Germinal center (tissue), 1 donor: ENCODE measurements around the gene TJP1.
"Not testable (repeated sequence)": the region's sequence is repeated elsewhere in the genome, so short reads cannot be mapped to it uniquely, and the experiment has no call there.

Source experiments
- DNase-seq: peaks from one replicate; pipeline ENCODE4 v3.0.0; 2012; ENCODE audit warnings: mixed read lengths, low spot score

The TJP1 gene

DNA sequence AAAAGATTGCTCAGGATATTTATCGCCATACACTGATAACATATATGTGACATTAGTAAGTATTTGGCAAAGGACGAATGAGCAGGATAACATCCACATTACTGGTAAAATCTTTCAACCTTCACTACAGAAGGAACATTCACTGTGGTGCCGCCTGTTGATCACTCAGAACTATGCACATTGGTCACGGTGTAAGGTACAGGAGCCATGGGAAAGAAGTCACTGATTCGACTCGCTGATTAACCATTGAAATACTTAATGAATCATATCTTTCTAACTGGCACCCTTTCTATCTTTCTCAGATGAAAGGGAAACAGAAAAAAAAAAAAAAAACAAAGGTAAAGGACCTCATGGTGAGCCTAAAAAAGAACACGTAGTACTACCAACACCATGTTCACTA is 68.8 kb downstream of the TJP1 start:
- DNase-seq: no peak

DNA sequence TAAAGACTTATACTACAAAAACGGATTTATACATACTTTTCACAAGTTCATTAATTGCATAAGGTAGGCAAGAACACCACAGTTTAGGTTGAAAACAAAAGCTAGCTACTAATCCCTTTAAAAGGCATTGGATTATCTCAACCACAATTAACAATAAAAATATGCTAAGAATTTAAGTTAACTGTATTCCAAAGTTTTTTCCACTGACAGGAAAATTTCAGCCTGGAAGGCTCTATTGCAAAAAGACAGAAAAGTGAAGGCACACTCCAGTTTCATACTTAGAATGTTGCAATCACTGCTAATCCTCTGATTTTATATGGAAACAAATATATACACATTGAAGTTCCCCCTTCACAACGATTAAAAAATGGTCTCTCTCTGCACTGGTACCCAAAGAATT is 71.5 kb downstream of the TJP1 start:
- DNase-seq: no peak

DNA sequence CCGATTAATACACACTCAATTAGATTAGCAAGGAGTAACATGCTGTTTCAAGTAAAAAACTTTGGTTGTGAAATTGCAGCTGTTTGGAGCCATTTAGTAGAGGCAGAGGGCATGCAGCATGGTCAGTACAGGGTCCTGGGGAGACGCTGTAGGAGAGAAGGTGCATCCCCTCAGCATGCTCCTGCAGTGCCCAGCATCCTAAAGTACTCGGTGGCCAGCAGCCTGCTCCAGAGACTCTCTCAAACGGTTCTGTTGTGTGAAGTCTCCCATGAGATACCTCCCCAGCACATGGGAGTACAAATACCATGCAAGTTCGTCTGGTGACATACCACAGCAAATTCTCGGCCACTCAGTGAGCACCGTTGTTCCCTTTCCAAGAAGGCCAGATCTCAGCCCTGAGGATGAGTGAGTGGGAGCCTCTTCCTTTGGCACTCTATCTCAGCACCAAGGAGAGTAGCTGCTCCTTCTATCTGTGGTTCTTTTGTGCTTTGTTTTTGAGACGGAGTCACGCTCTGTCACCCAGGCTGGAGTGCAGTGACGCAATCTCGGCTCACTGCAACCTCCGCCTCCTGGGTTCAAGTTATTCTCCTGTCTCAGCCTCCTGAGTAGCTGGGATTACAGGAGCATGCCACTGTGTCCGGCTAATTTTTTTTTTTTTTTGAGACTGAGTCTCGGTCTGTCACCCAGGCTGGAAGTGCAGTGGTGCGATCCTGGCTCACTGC is 72.7 kb downstream of the TJP1 start:
- DNase-seq: no peak

DNA sequence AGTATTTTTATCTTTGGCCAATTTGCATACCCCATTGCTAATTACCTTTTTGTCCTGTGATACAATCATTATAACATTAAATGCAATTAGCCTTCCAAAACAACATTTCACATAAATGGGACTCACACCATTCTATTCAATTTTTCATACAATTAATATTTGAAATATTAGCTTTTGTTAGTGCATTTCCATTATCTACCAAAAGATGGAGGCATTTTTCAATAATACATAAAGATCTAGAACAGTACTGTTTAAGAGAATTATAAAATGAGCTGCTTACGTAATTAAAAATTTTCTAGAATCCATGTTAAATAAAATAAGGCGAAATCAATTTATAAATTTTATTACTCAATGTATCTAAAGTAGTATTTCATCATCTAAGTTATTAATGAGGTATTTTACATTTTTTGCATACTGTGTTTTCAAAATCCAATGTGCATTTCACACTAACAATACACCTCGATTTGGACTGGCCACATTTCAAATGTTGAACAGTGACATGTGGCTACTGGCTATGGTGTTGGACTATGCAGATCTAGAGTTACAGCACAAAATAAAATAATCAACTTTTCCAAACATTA is 74.3 kb downstream of the TJP1 start:
- no peak for DNase-seq

DNA sequence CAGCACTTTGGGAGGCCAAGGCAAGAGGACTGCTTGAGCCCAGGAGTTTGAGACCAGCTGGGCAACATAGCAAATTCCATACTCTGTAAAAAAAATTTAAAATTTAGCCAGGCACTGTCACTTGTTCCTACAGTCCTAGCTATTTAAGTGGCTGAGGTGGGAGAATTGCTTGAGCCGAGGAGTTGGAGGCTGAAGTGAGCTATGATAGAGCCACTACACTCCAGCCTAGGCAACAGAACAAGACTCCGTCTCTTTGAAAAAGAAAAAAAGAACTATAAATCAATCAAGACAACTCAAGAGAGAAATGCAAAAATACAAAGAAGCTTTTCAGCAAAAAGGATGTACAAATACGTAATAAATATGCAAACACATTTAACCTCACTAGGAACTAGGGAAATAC is 78.8 kb downstream of the TJP1 start:
- DNase-seq: no peak

DNA sequence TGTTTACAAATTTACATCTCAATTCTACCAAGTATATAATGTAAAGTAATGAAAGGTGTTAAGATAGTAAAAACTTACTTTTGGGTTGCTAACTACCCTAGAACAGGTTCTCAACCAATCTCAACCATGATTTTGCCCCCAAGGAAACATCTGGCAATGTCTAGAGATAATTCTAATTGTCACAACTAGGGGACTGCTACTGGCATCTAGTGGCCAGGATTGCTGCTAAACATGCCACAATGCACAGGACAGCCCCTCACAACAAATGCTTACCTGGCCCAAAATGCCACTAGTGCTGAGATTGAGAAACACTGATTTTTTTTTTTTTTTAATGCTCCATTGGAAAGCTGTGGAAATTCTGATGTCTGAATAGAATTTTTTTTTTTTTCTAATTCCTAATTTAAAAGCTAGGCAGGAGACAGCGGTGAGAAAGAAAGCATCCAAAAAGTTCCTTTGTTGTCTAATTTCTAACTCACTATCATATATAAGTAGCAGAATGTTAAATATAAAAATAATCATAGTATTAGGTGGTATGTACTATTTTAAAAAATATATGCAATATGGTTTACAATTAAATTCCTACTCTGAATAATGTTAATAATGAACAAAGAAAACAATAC is 81.5 kb downstream of the TJP1 start:
- no peak for DNase-seq

DNA sequence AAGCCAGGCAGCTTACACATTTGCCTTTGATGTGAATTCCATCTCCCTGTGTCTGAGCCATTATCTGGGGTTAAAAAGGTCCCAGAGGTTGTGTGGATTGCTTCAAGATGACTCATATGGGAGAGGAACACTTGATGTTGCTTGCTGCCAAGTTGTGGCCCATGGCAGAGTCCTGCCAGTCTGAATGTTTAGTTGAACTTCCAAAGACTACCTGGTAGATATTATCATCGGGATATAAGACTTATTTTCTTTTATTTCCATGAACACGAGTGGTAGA is 85.6 kb downstream of the TJP1 start:
- no peak for DNase-seq

DNA sequence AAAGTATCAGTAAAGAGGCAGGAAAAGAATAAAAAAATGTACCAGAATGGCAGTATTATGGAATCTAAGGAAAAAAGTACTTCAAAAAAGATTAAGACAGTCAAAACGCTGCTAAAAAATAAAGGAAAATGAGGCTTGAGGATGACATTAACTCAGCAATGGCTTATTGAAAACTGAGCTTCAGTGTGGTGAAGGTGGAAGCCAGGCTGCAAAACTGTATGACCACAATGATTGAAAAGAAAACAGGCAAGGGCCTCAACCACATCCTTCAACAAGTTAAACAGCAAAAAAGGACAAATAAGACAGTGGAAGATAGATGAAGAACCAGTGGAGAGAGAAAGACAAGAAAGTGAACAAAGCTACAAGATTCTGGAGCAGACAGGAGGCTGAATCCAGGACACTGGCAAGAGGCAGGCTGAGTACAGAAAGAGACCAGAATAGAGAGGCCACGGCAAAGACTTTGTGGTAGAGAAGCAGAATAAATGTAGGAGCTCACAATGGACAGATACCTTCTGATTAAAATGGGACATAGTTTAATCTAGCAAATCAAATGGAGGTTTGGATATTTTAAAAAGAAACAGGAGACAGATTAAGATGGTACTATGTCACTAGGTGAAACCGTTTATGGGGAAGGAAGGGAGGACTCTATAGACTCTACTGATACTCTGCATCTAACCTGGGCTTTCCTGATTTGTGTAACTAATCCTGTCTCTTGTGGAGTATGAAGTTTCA is 86.1 kb downstream of the TJP1 start:
- no peak for DNase-seq

DNA sequence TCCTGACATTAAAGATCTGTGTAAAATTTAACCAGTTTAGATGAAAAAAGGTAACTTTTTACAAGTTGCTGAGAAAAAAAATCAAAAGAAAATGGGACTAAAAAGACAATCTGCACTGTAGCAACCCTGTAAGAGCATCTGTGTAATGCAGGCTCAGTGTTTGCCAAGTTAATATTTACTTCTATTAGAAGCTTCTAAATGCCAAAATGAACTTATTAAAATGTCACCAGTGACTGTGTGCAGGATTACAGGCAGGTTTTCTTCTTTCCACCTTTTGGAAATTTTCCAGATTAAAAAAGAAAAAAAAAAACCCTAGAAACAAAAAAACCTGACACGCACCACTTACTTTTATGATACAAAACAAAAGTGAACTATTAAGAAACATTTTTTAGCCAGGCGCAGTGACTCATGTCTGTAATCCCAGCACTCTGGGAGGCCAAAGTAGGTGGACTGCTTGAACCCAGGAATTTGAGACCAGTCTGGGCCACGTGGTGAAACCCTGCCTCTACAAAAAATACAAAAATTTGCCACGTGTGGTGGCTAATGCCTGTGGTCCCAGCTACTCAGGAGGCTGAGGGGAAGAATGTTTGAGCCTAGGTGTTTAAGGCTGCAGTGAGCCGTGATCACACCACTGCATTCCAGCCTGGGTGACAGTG is 87.2 kb downstream of the TJP1 start:
- no peak for DNase-seq

DNA sequence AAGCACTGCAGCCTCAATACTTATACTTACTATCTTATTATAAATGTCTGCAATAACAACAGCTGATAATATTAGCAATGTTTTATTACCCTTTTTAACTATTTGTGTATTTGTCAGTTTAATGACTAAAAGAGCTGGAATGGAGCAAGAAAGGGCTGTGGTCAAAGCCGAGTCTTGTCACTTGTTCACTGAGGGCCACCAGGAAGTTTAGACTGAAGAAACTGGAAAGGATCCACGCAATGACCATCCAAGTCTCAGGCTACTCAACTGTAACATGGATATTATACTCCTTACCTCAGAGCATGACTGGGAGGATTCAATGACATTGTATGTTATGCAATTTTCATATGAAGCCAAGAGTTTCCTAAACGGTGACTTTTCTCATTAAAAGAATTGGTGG is 90.4 kb downstream of the TJP1 start:
- no peak for DNase-seq

DNA sequence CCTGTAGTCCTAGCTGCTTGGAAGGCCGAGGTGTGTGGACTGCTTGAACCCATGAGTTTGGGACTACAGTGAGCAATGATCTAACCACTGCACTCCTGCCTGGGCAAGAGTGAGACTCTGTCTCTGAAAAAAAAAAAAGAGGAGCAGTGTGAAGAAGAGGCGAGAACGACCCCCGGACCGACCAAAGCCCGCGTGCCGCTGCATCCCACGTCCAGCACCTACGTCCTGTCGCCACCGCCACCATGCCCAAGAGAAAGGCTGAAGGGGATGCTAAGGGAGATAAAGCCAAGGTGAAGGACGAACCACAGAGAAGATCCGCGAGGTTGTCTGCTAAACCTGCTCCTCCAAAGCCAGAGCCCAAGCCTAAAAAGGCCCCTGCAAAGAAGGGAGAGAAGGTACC is 91.8 kb downstream of the TJP1 start:
- DNase-seq: not testable (repeated sequence)

DNA sequence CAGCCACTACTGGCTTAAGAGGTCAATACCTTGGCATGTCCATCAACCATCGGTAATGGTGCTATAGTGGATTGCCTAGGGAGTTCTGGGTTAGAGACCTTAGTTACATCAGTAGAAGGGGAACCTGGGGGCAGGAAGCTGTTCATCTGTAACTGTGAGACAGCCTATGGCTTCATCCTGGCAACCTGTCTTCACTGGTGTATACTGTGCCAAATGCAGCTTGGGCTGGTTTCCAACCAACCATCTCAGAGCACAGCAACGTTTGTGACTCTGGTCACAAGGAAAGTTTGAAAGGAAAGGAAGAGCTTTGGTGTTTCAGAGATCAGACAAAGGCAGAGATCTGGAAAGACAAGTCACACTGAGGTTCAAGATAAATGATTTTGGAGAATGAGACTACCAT is 93.8 kb downstream of the TJP1 start:
- DNase-seq: no peak

DNA sequence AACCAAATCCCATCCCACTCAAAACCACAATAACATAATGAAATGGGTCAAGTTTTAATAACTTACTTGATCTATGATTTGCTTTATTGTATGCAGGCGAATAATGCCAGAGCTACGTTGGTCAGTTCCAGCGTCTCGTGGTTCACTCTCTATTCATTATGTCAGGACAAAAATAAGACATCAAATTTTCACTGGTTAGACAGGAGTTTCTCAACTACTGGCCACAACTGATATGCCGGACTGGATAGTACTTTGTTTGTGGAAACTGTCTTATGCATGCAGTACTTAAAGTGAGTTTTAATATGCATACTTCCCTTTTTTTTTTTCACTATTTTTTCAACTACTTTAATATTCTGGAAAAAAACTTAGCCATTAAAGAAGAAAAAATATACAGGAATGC is 94.4 kb downstream of the TJP1 start:
- DNase-seq: no peak

DNA sequence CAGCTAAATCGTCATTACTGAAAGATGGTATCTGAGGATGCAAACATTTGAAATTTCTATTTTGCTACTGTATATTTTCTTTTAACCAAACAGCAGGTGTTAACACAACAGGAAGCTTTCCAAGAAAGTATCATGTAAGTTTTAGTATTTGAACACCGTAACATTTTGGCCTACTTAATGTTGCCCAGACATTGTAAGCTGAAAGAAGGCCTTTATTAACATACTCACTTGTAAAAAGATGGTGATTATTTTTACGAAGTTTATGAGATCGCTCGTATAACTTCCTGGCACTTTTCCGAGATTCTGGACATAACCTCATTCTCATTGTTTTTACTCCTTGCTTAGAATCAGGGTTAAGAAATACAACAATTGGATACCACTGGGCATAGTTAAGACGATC is 95.7 kb downstream of the TJP1 start:
- no peak for DNase-seq

DNA sequence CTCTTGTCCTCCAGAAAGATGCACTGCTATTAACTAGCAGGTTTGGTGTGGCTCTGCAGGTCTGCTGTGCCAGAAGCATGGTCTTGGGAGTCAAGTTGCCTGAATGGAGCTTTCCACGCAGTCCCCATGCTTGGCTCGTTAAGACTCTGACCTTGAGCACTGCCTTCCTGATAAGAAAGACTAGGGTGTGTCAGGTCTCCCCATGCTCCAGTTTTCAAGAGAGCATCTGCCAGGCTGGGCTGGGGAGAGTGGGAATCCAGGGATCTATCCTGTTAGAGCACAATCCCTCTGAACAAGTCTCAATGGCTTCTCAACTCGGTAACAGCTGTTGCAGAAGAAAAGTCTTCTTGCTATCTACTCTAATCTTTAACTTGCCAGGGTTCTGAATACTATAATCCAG is 98.2 kb downstream of the TJP1 start:
- no peak for DNase-seq

DNA sequence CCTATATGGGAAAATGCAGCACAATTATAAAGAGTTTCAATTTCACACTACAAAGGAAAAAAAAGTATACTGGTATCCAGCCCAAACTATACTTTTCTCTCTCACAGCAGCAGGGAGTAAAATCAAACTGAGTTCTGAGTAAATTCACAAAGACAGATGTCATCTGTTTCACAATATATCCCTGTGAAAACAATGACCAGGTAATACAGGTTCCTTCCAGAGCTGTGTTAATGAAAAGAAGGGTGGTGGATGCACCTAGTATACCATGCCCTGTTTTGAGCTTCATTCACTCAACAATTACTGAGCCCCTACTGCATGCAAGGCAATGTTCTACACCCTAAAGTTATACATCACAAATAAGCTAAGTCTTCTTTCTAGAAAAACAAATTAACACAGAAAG is 108.5 kb downstream of the TJP1 start:
- DNase-seq: no peak

DNA sequence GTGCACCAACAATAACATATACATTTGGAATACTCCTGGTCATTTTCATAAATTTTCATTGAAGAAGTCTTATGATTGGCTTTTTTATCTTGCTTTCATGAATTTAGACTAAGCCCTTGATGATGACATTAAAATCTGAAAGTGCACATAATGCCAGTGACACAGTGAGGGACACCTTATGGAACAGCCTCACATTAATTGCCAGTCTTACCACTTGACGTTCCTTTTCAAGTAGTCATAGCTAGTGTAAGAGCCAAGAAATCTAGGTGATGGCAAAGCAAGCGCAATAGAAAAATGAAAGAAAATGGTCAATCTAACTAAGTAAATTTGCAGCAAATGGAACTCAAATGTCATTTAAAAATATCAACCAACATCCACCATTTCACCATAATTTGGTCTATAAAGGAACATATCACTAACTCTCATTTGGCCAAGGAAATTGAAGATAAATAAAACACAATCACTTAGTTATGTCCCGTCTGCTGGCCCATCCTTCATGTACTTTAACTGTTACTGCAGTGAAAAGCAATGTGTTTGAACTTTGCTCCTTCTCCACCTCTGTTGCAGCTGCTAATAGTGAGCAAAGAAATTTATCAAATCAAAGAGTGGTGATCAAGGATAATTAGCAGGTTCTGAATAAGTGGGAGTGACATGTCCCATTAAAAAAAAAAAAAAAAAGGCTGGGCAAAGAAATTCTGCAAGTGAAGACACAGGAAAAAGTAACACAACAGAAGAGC is 110.0 kb downstream of the TJP1 start:
- DNase-seq: no peak

DNA sequence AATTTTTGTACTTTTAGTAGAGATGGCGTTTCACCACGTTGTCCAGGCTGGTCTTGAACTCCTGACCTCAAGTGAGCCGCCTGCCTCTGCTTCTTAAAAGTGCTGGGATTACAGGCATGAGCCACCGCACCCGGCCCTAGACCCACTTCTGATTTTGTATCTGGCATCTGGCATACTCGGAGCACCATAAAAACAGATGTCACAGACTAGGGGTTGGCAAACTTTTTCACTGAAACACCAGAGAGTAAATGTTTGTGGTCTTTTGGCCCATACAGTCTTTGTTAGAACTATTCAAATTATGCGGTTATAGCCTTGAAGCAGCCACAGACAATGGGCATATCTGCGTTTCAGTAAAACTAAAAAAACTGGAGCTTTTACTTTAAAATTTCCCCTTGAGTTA is 110.7 kb downstream of the TJP1 start:
- DNase-seq: no peak

DNA sequence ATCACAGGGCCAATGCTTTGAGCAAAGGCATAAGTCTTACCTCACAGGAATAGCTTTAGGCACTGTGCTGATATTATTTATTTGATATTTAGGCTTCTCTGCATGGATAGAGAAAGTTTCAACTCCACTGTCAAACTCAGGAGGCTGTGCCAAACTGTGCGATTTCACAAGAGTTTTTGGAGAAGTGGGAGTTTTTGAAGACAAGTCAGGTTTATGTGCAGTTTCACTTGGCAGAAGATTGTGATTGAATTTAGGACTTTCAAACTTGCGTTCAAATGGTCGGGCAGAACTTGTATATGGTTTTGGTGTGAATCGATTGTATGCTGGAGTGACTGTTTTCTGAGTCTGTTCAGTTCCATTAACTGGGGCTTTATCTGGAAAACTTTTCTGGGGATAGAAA is 113.7 kb downstream of the TJP1 start:
- no peak for DNase-seq

DNA sequence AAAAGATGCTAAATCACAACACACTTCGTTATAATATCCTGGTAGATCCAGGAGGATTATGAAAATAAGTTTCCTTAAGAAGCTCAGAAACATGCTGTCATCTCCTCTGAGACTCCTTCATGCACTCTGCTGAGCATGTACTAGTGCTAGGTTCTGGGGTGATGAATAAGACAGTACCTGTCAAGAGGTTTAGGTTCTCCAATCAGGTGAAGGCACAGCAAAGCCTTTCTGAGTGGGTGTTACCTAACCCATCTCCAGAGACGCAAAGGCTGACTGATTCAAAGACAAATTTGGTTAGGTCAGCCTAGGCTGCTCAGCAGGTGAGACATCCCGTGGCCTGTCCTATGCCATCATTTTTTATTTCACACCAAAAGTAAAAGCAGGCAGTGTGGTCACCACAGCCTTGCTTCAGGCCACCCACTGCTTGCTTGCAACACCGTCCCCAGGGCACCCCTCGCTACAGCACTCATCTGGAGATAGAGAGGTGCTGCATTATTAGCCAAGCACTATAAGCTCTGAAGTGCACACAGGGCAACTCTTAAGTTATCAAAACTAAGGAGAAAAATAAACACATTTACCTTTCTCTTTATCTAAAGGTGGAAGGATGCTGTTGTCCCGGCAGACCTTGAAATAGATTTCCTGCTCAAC is 117.2 kb downstream of the TJP1 start:
- DNase-seq: no peak

DNA sequence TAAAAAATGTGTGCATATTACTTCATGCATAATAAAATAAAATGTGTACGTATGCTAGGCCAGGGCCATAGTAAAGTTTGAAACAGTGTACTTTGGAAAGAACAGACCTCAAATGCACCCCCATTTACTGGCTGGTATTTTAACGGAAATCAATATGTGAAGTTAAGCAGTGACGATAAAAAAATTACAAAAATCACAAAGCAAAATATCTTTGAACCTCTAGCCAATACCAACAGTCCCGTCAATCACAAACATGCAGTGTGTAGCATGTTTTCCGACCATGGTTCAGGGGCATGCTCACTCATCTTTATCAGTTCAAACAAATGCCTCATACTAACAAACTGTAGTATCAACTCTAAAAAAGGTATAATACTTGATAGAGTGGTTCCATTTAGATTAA is 121.1 kb downstream of the TJP1 start:
- DNase-seq: no peak

DNA sequence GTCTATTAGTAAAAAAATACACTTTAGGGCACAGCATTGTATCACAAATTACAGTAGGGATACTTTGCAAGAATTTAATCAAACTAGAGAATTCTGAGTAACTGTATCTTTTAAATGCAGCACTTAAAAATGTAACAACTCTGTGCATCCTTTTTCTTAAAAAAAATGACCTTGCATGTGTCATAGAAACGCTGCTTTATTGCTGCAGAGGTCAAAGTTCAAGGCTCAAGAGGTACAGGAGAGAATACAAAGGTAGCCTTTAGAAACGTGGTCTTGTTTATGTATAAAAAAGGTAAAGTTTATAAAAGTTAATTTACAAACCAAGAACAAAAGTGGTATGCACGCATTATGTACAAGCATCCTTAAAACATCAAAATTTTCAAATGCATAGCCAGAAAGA is 122.0 kb downstream of the TJP1 start:
- DNase-seq: no peak
